D721Med (cell line): Measurements from ENCODE around the gene WASHC4.

Experiments used
- DNase-seq: peaks from one replicate; pipeline ENCODE4 v3.0.0; 2011; ENCODE audit warnings: low spot score; ENCODE audit not compliant: insufficient read length
- FAIRE-seq: peaks from 2 replicates; lab custom pipeline; 2011; peaks lifted over from hg19 to GRCh38; lab: Jason Lieb, UNC
- TF ChIP-seq, protein P1 (sequence below): IDR thresholded peaks from 2 replicates; pipeline ENCODE4 v1.5.1; 2012; ENCODE audit warnings: mild to moderate bottlenecking, control low read depth; ENCODE audit not compliant: insufficient read depth; ENCODE audit errors: missing control alignments

WASHC4 gene

DNA sequence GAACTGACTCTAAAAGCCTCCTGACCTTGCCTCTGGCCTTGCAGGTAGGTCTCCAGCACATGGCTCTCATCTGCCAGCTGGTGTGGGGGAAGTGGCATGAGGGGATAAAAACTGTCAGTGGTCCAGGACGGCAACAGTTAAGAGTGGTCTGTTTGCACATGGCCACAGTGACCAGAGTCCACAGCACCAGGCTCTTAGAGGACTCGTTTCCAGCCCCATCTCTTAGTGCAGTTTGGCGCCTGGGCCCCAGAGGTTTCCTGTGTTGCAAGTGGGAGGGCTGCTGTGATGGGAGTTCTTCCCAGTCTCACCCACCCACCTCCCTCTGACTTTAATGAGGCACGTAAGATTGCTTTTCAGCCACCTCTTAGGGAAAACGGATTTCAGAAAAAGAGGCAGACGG lies 91.4 kb downstream of the WASHC4 start:
- TF ChIP-seq, protein P1, sequence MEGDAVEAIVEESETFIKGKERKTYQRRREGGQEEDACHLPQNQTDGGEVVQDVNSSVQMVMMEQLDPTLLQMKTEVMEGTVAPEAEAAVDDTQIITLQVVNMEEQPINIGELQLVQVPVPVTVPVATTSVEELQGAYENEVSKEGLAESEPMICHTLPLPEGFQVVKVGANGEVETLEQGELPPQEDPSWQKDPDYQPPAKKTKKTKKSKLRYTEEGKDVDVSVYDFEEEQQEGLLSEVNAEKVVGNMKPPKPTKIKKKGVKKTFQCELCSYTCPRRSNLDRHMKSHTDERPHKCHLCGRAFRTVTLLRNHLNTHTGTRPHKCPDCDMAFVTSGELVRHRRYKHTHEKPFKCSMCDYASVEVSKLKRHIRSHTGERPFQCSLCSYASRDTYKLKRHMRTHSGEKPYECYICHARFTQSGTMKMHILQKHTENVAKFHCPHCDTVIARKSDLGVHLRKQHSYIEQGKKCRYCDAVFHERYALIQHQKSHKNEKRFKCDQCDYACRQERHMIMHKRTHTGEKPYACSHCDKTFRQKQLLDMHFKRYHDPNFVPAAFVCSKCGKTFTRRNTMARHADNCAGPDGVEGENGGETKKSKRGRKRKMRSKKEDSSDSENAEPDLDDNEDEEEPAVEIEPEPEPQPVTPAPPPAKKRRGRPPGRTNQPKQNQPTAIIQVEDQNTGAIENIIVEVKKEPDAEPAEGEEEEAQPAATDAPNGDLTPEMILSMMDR: no peak
- DNase-seq (no peak), FAIRE-seq (no peak)

DNA sequence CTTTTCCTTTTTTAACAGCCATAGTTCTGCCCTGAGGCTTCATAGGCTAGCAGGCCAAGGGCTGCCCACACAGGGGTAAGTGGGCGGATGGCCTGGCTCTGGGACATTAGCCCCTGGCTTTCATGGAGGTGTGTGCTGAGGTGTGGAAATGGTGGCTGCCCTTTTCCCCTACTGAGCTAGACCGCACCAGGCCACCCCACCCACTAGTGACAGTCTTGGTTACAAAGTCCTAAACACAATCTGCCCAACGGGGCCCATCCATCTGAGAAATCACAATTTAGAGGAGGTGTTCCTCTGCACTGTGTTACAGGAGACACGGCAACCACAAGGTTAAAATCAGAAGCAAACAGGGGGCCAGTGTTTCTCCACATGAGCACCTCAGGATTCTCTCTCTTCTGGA lies 92.9 kb downstream of the WASHC4 start:
- TF ChIP-seq, protein P1: no peak
- DNase-seq (no peak), FAIRE-seq (no peak)

DNA sequence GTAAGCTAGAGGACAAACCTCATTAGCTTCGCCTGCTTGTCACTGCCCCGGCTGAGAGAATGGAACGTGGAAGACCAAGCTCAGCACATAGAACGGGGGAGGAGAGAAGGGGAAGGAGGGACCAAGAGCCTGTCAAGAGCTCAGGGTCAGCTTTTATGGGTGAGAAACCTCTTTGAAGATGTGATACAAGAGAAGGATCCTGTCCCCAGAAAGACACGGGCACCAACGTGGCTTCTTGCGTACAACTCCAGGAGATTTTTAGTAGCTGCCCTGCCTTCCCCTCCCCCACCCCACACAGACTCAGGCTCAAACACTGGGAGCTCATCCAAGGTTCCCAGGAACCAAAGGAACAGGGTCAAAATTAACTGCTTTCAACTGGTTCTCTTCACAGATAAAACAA lies 93.8 kb downstream of the WASHC4 start:
- DNase-seq (no peak), FAIRE-seq (no peak)
- TF ChIP-seq, protein P1: no peak

DNA sequence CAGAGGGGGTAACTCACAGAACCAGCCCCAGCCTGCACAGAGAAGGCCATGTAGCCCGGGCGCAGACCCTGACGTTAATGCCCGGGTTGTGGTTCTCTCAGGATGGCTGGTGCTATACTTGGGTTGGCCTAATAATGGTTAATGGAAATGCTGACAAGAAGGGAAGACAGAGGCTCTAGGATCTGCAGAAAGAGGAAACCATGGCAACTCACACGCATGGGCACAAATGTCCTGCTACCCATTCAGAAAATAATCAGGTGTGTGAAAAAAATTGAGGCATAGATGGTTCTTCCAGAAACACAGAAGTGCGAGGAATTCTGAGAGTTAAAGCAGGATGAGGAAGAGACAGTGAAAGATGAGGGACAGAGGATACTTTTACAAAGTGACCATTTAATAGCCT lies 94.7 kb downstream of the WASHC4 start:
- TF ChIP-seq, protein P1: no peak
- no peak for DNase-seq
- no peak for FAIRE-seq

DNA sequence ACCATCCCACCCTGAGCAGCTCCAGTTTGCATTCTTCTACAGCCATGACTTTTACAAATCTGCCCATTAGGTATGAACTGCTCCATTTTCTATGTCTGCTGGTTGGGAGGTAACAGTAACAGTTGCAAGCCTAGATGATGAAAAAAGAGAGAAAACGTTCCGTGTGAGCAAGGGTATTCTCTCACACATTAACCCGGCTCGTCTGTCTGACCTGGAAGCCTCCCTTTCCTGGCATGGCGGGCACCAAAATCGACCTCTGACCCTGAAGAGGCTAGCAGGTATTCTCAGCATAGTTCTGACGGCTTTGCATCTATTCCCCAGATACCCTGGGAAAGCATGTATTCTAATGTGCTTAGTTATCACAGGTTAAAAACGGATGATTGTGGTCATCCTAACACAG lies 96.6 kb downstream of the WASHC4 start:
- TF ChIP-seq, protein P1: no peak
- DNase-seq (no peak), FAIRE-seq (no peak)

DNA sequence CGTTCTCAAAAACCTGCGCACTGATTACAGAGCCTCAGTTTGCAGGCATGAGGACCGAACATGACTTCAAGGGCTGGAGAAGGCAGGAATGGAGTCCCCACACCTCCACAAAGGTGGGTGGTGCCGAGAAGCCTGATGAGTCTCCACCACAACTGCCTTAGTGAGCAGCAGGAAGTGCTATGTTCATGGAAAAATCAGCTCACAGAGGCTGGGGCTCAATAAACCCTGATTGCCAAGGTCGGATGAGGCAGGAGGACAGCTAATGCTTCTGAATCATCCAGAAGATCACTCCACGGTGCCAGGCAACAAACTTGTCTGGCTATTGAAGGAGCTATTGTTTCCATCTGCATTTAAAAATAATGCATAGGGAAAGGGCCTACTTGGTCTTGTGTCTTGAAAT lies 97.4 kb downstream of the WASHC4 start:
- TF ChIP-seq, protein P1: no peak
- DNase-seq: no peak
- FAIRE-seq: no peak

DNA sequence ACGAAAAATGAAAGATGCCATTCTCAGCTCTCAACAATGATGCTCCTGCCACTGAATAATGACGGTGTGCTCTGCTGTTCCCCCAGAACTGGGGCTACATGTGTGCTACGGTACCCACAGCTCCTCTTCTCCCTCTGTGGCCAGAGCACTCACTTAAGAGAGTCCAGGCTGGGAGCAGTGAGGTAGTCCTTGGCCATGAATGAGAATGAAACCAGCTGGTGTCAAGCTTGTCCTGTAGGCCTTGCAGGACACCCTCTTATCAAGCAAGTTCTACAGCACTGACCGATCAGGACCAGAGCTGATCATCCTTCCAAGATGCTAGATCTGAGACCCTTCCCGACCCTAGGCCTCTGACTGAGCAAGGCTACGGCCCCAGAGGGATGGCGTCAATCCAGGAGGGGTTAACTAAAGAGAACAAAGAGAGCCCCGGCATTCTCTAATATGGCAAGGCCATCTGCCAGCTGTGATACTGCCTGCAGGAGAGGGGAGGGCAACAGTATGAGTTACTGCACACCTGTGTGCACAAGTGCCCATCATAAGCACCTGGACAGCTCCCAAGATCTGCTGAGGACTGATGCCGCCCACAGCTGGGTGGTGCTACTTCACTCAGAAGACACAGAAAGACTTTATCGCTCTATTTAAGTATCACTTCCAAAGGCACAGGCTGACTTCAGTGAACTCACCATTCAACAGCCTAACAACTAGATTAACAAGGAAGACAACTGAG lies 98.0 kb downstream of the WASHC4 start:
- DNase-seq: no peak
- FAIRE-seq: no peak
- TF ChIP-seq, protein P1: no peak
